HepG2 (cell line): ENCODE measurements around the gene TEAD1. TPM values are rescaled to one million over a fixed set of nuclear protein-coding genes. Genes with fewer than 3 reads are reported as not detected.

Experiments
- ATAC-seq: fragments of 200-7000 bp; cut with Tn5 transposase; 3 replicates; pipeline ENCODE4 v1.9.1; 2020; ENCODE audit warnings: mild to moderate bottlenecking, moderate library complexity
- BruUV-seq: library from RNA; stranded (reverse); fragments of 400-500 nt; replicated peaks from 2 replicates; lab custom pipeline; 2021; lab: Mats Ljungman, UMichigan
- CTCF ChIA-PET: fragments of 300-600 bp; formaldehyde crosslinking; extraction: SDS; loops from one replicate; lab custom pipeline; 2021; ENCODE audit warnings: low total read pairs, inconsistent platforms, low intra/inter-chr PET ratio; lab: Yijun Ruan, JAX
- POLR2A ChIA-PET: fragments of 350-600 bp; sonication (Branson Sonifier 250); formaldehyde crosslinking; loops from one replicate; lab custom pipeline; 2020; ENCODE audit warnings: antibody characterized with exemption, inconsistent platforms; lab: Yijun Ruan, JAX
- DNase-seq: peaks from one replicate; pipeline ENCODE4 v3.0.0-alpha.2; 2015; ENCODE audit warnings: low spot score
- FAIRE-seq: peaks from 3 replicates; lab custom pipeline; 2011; peaks lifted over from hg19 to GRCh38; lab: Jason Lieb, UNC
- H2AFZ ChIP-seq: one replicate; pipeline ENCODE4 v1.6.1; 2011; ENCODE audit warnings: low read length, inconsistent platforms
- H3K27ac ChIP-seq: fragments of 300-600 bp; 3 replicates; pipeline ENCODE4 v1.8.0; 2011; ENCODE audit warnings: mixed run types, mild to moderate bottlenecking, mixed read lengths, low read length, inconsistent platforms; ENCODE audit not compliant: insufficient read depth; ENCODE audit errors: extremely low read length
- H3K27me3 ChIP-seq, 2 experiments: fragments of 200-600 bp in 1 of 2; 2 replicates in 1 of 2; 3 replicates in 1 of 2; pipeline versions ENCODE4 v1.6.0 to v1.8.0; 2011; ENCODE audit warnings: low read length in 2 of 2, mild to moderate bottlenecking in 2 of 2, moderate library complexity in 2 of 2, inconsistent platforms in 1 of 2; ENCODE audit not compliant: insufficient read depth in 2 of 2, control insufficient read depth in 1 of 2
- H3K36me3 ChIP-seq, 2 experiments: fragments of 200-600 bp in 1 of 2; replicated peaks in 1 of 2; 2 replicates in 1 of 2; 3 replicates in 1 of 2; pipeline versions ENCODE4 v1.5.1 to v1.8.0; 2011; ENCODE audit warnings: low read length in 2 of 2, inconsistent platforms in 1 of 2; ENCODE audit not compliant: insufficient read depth in 2 of 2, control insufficient read depth in 1 of 2
- H3K4me1 ChIP-seq: 2 replicates; pipeline ENCODE4 v1.5.1; 2012; ENCODE audit warnings: low read length, inconsistent platforms; ENCODE audit not compliant: insufficient read depth
- H3K4me2 ChIP-seq: 2 replicates; pipeline ENCODE4 v1.6.0; 2011; ENCODE audit warnings: low read depth, low read length, inconsistent platforms
- H3K4me3 ChIP-seq, 3 experiments: fragments of 200-600 bp in 1 of 3; sonication (generic), shearing (Covaris generic) in 1 of 3; replicated peaks in 1 of 3; 2 replicates each; pipeline ENCODE4 v1.5.1; 2011 to 2016; ENCODE audit warnings: low read length in 3 of 3, inconsistent platforms in 2 of 3, low read depth in 2 of 3, mild to moderate bottlenecking in 2 of 3, control low read depth in 1 of 3, mixed read lengths in 1 of 3; ENCODE audit not compliant: insufficient read depth in 1 of 3
- H3K79me2 ChIP-seq: one replicate; pipeline ENCODE4 v1.6.1; 2011; ENCODE audit warnings: low read length, inconsistent platforms; ENCODE audit not compliant: insufficient read depth
- H3K9ac ChIP-seq: 2 replicates; pipeline ENCODE4 v1.6.0; 2011; ENCODE audit warnings: mild to moderate bottlenecking, low read depth, low read length, inconsistent platforms; ENCODE audit not compliant: insufficient read depth
- H3K9me3 ChIP-seq: 2 replicates; pipeline ENCODE4 v1.5.1; 2012; ENCODE audit warnings: mild to moderate bottlenecking, low read length
- H4K20me1 ChIP-seq: 2 replicates; pipeline ENCODE4 v1.6.0; 2011; ENCODE audit warnings: inconsistent platforms, mild to moderate bottlenecking, low read length, moderate library complexity; ENCODE audit not compliant: insufficient read depth
- CC2D1A ChIP-seq: sonication (generic); formaldehyde crosslinking; IDR thresholded peaks from 2 replicates; pipeline ENCODE4 v1.8.1; 2023; ENCODE audit warnings: mild to moderate bottlenecking, missing genetic modification reagents
- CHD2 ChIP-seq: IDR thresholded peaks from 2 replicates; pipeline ENCODE4 v1.6.1; 2011; ENCODE audit warnings: low read depth, low read length, improper control_type of control experiment
- FOXK1 ChIP-seq: sonication (generic); formaldehyde crosslinking; IDR thresholded peaks from 2 replicates; pipeline ENCODE4 v1.4.0; 2020; ENCODE audit warnings: low read depth, missing genetic modification reagents, borderline replicate concordance
- HNRNPK ChIP-seq: fragments of 200-400 bp; formaldehyde crosslinking; IDR thresholded peaks from 2 replicates; pipeline ENCODE4 v1.6.1; 2018; ENCODE audit warnings: low read length, low read depth, moderate library complexity, mild to moderate bottlenecking; ENCODE audit not compliant: poor library complexity, severe bottlenecking
- IRF2 ChIP-seq: IDR thresholded peaks from 2 replicates; pipeline ENCODE4 v1.6.1; 2018; ENCODE audit warnings: missing genetic modification reagents, missing compliant biosample characterization
- ISL2 ChIP-seq: sonication (generic); formaldehyde crosslinking; IDR thresholded peaks from 2 replicates; pipeline ENCODE4 v1.5.0; 2020; ENCODE audit warnings: missing genetic modification reagents
- JDP2 ChIP-seq: sonication (generic); formaldehyde crosslinking; IDR thresholded peaks from 2 replicates; pipeline ENCODE4 v1.8.1; 2022; ENCODE audit warnings: missing genetic modification reagents, borderline replicate concordance
- RARA ChIP-seq: IDR thresholded peaks from 2 replicates; pipeline ENCODE4 v1.6.1; 2016; ENCODE audit warnings: missing genetic modification reagents, missing compliant biosample characterization
- SETDB1 ChIP-seq: sonication (generic); formaldehyde crosslinking; IDR thresholded peaks from 2 replicates; pipeline ENCODE4 v1.5.1; 2020; ENCODE audit warnings: missing genetic modification reagents, mild to moderate bottlenecking, borderline replicate concordance
- SSRP1 ChIP-seq: IDR thresholded peaks from 2 replicates; pipeline ENCODE4 v1.6.1; 2016; ENCODE audit warnings: control low read depth
- STAG1 ChIP-seq: sonication (generic); formaldehyde crosslinking; IDR thresholded peaks from 2 replicates; pipeline ENCODE4 v1.4.0; 2020; ENCODE audit warnings: missing genetic modification reagents
- ZNF232 ChIP-seq: sonication (generic); formaldehyde crosslinking; IDR thresholded peaks from 2 replicates; pipeline ENCODE4 v1.4.0; 2020; ENCODE audit warnings: missing genetic modification reagents, borderline replicate concordance
- ZNF564 ChIP-seq: sonication (generic); formaldehyde crosslinking; IDR thresholded peaks from 2 replicates; pipeline ENCODE4 v1.8.1; 2023; ENCODE audit warnings: mild to moderate bottlenecking, missing genetic modification reagents
- ZNF670 ChIP-seq: sonication (generic); formaldehyde crosslinking; IDR thresholded peaks from 2 replicates; pipeline ENCODE4 v1.8.0; 2022; ENCODE audit warnings: mild to moderate bottlenecking, missing genetic modification reagents, borderline replicate concordance
- ZNF891 ChIP-seq: sonication (generic); formaldehyde crosslinking; IDR thresholded peaks from 2 replicates; pipeline ENCODE4 v1.5.0; 2020; ENCODE audit warnings: mild to moderate bottlenecking, missing genetic modification reagents
- WGBS: methylation state at CpG from one replicate; pipeline ENCODE4 v1.1.6; 2017; ENCODE audit warnings: low lambda C conversion rate; 5-methylcytosine and 5-hydroxymethylcytosine counted together
- in situ Hi-C: cut with HindIII; loops from 2 replicates; pipeline ENCODE4 v1.10.0; 2017; ENCODE audit warnings: low pct_unique_long_range_greater_than_20kb; ENCODE audit not compliant: extremely low pct_ligation_motif_present
- intact Hi-C: fragments of 100-400 bp; cut with micrococcal nuclease; formaldehyde crosslinking; loops from one replicate; pipeline ENCODE4 v1.10.0; 2022; ENCODE audit not compliant: unreplicated experiment
- polyA plus RNA-seq, 8 experiments: library from polyadenylated mRNA; depleted of rRNA in 3 of 8; stranded (reverse) in 7 of 8; unstranded in 1 of 8; fragments of >200 nt; fragmentation: Illumina TruSeq in 4 of 8; extraction: Trizol in 4 of 8; gene quantifications; 2 replicates each; pipeline versions ENCODE4 v1.2.1 to v1.2.3, GENCODE V29; 2011 to 2016; ENCODE audit warnings: low read depth in 4 of 8, missing spikeins in 1 of 8, mixed read lengths in 1 of 8; ENCODE audit not compliant: insufficient read depth in 1 of 8
- total RNA-seq, 5 experiments: library from RNA; depleted of rRNA; stranded (reverse); fragments of >200 nt; fragmentation: Illumina TruSeq; extraction: Trizol; gene quantifications; 2 replicates each; pipeline ENCODE4 v1.2.3, GENCODE V29; 2016; ENCODE audit warnings: low read depth in 1 of 5
- TF ChIP-seq, protein P1 (sequence below): sonication (generic); formaldehyde crosslinking; IDR thresholded peaks from 2 replicates; pipeline ENCODE4 v1.4.0; 2020; ENCODE audit warnings: low read depth, mild to moderate bottlenecking, missing genetic modification reagents
- TF ChIP-seq, protein P2 (sequence below): sonication (generic); formaldehyde crosslinking; IDR thresholded peaks from 2 replicates; pipeline ENCODE4 v1.4.0; 2020; ENCODE audit warnings: low read depth, mild to moderate bottlenecking, missing genetic modification reagents
- TF ChIP-seq, protein P3 (sequence below): IDR thresholded peaks from 2 replicates; pipeline ENCODE4 v1.6.1; 2016; ENCODE audit warnings: control low read depth

The TEAD1 gene
- total and polyA plus RNA-seq, 2 of the 13 experiments (the other 11 are each of a cell fraction or from before 2014, with no cell fraction given) = 20.1 to 30.5 TPM

DNA sequence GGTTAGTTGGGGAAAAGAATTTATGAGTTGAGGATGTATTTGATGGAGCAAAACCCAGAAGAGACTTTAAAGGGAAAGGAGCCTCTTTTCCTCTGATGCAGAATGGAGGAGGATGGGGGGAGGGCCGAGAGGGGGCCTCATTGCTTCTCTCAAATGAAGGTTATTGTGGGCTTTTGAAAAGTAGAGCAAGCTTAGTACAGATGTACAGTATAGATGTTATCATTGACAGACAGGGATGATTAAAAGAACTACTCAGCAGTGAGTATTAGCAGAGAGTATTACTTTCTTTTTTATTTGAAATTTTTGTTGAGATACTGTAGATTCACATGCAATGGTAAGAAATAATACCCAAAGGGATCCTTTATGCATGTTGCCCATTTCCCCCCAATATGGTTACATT, 98.1 kb downstream of the TEAD1 start:
- POLR2A ChIA-PET = no interaction called here
- BruUV-seq = no TSS peak
- ATAC-seq (no peak), FAIRE-seq (no peak)
- no peak for TF ChIP-seq IRF2 (CRISPR knock-in tag)
- no peak for TF ChIP-seq ZNF670 (CRISPR knock-in tag)
- TF ChIP-seq JDP2 (CRISPR knock-in tag) = no peak
- TF ChIP-seq, all 625 proteins: peak for 0
- H3K27ac ChIP-seq = no peak overlapping the region
- H3K79me2 ChIP-seq = peaks cover 25% of the 10 kb centered on the region
- no peak overlapping the region for H3K4me2 ChIP-seq
- H3K4me1 ChIP-seq = peaks cover 19% of the 10 kb centered on the region
- CTCF ChIA-PET = no interaction called here
- no peak overlapping the region for H3K9ac ChIP-seq
- intact Hi-C loops (no loop called here), in situ Hi-C loops (no loop called here)
- no peak for DNase-seq
- no peaks in the 10 kb centered on the region; the same call in 1 of the 2 replicates for H4K20me1 ChIP-seq
- no peaks in the 10 kb centered on the region for H3K27me3 ChIP-seq
- H2AFZ ChIP-seq = no peak overlapping the region
- H3K4me3 ChIP-seq = no peak overlapping the region
- 100% methylated on average over 1 of the region's 1 CpG for WGBS
- H3K9me3 ChIP-seq = no peaks in the 10 kb centered on the region
- peaks cover 0 to 23% of the 10 kb centered on the region in 2 experiments; a peak in 2 of 5 replicates for H3K36me3 ChIP-seq

DNA sequence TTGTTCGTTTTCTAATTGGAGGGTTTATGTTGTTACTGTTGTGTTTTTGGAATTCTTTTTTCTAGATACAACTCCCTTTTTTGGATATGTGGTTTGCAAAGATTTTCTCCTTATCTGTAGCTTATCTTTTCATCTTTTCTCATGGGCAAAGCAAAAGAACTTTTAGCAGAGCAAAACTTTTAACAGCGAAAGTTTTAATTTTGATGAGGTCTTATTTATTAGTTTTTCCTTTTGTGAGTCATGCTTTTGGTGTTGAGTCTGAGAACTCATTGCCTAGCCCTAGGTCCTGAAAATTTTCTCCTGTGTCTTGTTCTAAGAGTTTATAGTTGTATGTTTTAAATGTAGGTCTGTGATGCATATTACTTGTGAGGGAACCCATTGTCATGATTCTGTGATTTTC, 99.4 kb downstream of the TEAD1 start:
- Histone ChIP-seq H3K4me1 (peaks cover 6% of the 10 kb centered on the region), H3K4me2 (no peak overlapping the region), H3K9me3 (no peaks in the 10 kb centered on the region), H3K27ac (no peak overlapping the region), H3K36me3 (peaks cover 0 to 19% of the 10 kb centered on the region in 2 experiments; a peak in 2 of 5 replicates), H4K20me1 (no peaks in the 10 kb centered on the region; the same call in 1 of the 2 replicates), H3K27me3 (no peaks in the 10 kb centered on the region), H3K4me3 (no peak overlapping the region), H3K9ac (no peak overlapping the region), H3K79me2 (peaks cover 20% of the 10 kb centered on the region), H2AFZ (no peak overlapping the region)
- in situ Hi-C loops = no loop called here
- ChIA-PET POLR2A (no interaction called here), CTCF (no interaction called here)
- no TSS peak for BruUV-seq
- intact Hi-C loops = no loop called here
- FAIRE-seq (no peak), ATAC-seq (no peak), DNase-seq (no peak)
- 92% methylated on average over 2 of the region's 2 CpGs for WGBS
- no peak for TF ChIP-seq SSRP1
- TF ChIP-seq ZNF891 (CRISPR knock-in tag) = no peak
- TF ChIP-seq SETDB1 (CRISPR knock-in tag) = no peak
- TF ChIP-seq CC2D1A (CRISPR knock-in tag) = no peak
- no peak for TF ChIP-seq STAG1 (CRISPR knock-in tag)
- no peak for TF ChIP-seq ISL2 (CRISPR knock-in tag)
- TF ChIP-seq ZNF564 (CRISPR knock-in tag) = no peak
- TF ChIP-seq, protein P1, sequence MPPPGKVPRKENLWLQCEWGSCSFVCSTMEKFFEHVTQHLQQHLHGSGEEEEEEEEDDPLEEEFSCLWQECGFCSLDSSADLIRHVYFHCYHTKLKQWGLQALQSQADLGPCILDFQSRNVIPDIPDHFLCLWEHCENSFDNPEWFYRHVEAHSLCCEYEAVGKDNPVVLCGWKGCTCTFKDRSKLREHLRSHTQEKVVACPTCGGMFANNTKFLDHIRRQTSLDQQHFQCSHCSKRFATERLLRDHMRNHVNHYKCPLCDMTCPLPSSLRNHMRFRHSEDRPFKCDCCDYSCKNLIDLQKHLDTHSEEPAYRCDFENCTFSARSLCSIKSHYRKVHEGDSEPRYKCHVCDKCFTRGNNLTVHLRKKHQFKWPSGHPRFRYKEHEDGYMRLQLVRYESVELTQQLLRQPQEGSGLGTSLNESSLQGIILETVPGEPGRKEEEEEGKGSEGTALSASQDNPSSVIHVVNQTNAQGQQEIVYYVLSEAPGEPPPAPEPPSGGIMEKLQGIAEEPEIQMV (CRISPR knock-in tag) = no peak
- TF ChIP-seq, protein P2, sequence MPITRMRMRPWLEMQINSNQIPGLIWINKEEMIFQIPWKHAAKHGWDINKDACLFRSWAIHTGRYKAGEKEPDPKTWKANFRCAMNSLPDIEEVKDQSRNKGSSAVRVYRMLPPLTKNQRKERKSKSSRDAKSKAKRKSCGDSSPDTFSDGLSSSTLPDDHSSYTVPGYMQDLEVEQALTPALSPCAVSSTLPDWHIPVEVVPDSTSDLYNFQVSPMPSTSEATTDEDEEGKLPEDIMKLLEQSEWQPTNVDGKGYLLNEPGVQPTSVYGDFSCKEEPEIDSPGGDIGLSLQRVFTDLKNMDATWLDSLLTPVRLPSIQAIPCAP (CRISPR knock-in tag) = no peak
- TF ChIP-seq RARA = no peak
- no peak for TF ChIP-seq HNRNPK
- no peak for TF ChIP-seq FOXK1
- TF ChIP-seq, protein P3, sequence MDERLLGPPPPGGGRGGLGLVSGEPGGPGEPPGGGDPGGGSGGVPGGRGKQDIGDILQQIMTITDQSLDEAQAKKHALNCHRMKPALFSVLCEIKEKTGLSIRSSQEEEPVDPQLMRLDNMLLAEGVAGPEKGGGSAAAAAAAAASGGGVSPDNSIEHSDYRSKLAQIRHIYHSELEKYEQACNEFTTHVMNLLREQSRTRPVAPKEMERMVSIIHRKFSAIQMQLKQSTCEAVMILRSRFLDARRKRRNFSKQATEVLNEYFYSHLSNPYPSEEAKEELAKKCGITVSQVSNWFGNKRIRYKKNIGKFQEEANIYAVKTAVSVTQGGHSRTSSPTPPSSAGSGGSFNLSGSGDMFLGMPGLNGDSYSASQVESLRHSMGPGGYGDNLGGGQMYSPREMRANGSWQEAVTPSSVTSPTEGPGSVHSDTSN = no peak
- TF ChIP-seq ZNF232 (CRISPR knock-in tag) = no peak
- no peak for TF ChIP-seq CHD2
